Erythroblast (primary cell): ENCODE results near the gene GH2.

Experiments
- GATA1 ChIP-seq: IDR thresholded peaks from 2 replicates; pipeline ENCODE4 v1.6.1; 2011; ENCODE audit warnings: low read depth, mild to moderate bottlenecking, control low read depth, low read length, moderate library complexity
- POLR2A ChIP-seq: IDR thresholded peaks from 2 replicates; pipeline ENCODE4 v1.6.1; 2011; ENCODE audit warnings: mild to moderate bottlenecking, low read length

DNA sequence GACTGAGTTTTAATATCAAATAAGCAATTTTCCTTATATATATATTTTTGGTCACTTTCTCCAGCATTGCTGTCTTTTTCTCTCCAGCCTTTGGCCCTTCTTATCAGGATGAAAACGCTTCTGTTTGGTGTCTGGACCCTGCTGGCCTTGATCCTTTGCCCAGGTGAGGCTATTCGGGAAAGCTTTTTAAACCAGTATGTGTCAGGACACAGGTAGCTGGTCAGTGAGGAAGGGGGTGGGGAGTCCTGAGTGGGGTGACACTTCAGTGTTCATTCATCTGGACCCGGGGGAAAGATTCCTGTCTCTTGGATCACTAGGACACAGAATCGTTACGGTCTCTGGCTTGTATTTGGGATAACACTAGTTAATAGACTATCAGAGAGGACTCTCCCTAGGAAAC is 27.0 kb downstream of the GH2 start:
- TF ChIP-seq POLR2A (no peak), GATA1 (no peak)
